Left lung (tissue), 10 donors: ENCODE data around the gene NUDT8. TPM values are rescaled to one million over a fixed set of nuclear protein-coding genes. Genes with fewer than 3 reads are reported as not detected.

Source experiments
- ATAC-seq: fragments of 200-7000 bp; cut with Tn5 transposase; one replicate; pipeline ENCODE4 v1.9.1; 2020; ENCODE audit warnings: moderate library complexity
- DNase-seq, 4 donors: peaks; one replicate each; pipeline ENCODE4 v3.0.0-alpha.2; 2013 to 2020
- H3K27ac ChIP-seq, 2 donors: fragments of 200-600 bp; sonication (generic) in 1 of 2; one replicate each; pipeline versions ENCODE4 v1.5.0 to v1.8.0; 2020 to 2021
- H3K27me3 ChIP-seq, 2 donors: fragments of 200-600 bp; sonication (generic) in 1 of 2; one replicate each; pipeline versions ENCODE4 v1.5.0 to v1.8.0; 2020 to 2021
- H3K36me3 ChIP-seq, 2 donors: fragments of 200-600 bp; sonication (generic) in 1 of 2; one replicate each; pipeline versions ENCODE4 v1.5.0 to v1.8.0; 2020 to 2021
- H3K4me1 ChIP-seq, 2 donors: fragments of 200-600 bp; one replicate each; pipeline ENCODE4 v1.8.0; 2021
- H3K4me3 ChIP-seq, 2 donors: fragments of 200-600 bp; sonication (generic) in 1 of 2; one replicate each; pipeline versions ENCODE4 v1.5.0 to v1.8.0; 2020 to 2021; ENCODE audit warnings: mild to moderate bottlenecking in 1 of 2
- H3K9me3 ChIP-seq, 2 donors: fragments of 200-600 bp; sonication (generic) in 1 of 2; one replicate each; pipeline versions ENCODE4 v1.5.0 to v1.8.0; 2020 to 2021
- intact Hi-C, 2 donors: fragments of 100-400 bp; cut with DNase I; formaldehyde crosslinking; loops; one replicate each; pipeline versions ENCODE4 v1.11.2 to v1.14.2; 2022
- polyA plus RNA-seq, 6 donors: library from polyadenylated mRNA; unstranded; fragments of 120-200 nt; gene quantifications; one replicate each; pipeline ENCODE4 v1.2.1, GENCODE V29; 2013; ENCODE audit not compliant: insufficient read length in 6 of 6
- total RNA-seq, 2 donors: library from RNA; stranded (reverse); fragmentation: NEBNext Ultra II Directional; extraction: Animal tissue kit (Norgen Biotek cat#: 25700); gene quantifications; one replicate each; pipeline ENCODE4 v1.2.1, GENCODE V29; 2021
- TF ChIP-seq, protein P1 (sequence below), 2 donors: fragments of 200-600 bp; sonication (generic) in 1 of 2; IDR thresholded peaks; one replicate each; pipeline versions ENCODE4 v1.5.0 to v1.8.0; 2021; ENCODE audit warnings: antibody characterized with exemption in 2 of 2
- donor health status: DM: no; HTN: yes; CAD: no.
- donor health status: DM: no; HTN: no; CAD: no.

The NUDT8 gene
- total and polyA plus RNA-seq, 8 donors = 3.8 to 18.1 (median 5.6) TPM

GRCh38 chr11:67673902-67674301 lies 44.2 kb upstream of the NUDT8 start:
- no peaks in the 10 kb centered on the region for H3K4me1 ChIP-seq
- TF ChIP-seq, protein P1, sequence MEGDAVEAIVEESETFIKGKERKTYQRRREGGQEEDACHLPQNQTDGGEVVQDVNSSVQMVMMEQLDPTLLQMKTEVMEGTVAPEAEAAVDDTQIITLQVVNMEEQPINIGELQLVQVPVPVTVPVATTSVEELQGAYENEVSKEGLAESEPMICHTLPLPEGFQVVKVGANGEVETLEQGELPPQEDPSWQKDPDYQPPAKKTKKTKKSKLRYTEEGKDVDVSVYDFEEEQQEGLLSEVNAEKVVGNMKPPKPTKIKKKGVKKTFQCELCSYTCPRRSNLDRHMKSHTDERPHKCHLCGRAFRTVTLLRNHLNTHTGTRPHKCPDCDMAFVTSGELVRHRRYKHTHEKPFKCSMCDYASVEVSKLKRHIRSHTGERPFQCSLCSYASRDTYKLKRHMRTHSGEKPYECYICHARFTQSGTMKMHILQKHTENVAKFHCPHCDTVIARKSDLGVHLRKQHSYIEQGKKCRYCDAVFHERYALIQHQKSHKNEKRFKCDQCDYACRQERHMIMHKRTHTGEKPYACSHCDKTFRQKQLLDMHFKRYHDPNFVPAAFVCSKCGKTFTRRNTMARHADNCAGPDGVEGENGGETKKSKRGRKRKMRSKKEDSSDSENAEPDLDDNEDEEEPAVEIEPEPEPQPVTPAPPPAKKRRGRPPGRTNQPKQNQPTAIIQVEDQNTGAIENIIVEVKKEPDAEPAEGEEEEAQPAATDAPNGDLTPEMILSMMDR (IDR thresholded peaks at IDR 0.05) = no peak
- no peak for DNase-seq
- peaks cover 0 to 29% of the 10 kb centered on the region in 2 donors for H3K27me3 ChIP-seq
- H3K36me3 ChIP-seq = no peaks in the 10 kb centered on the region
- H3K27ac ChIP-seq = no peak overlapping the region
- intact Hi-C loops = no loop called here
- ATAC-seq = no peak
- H3K9me3 ChIP-seq = no peaks in the 10 kb centered on the region
- H3K4me3 ChIP-seq = no peak overlapping the region

- ATAC-seq = no peak
- peaks cover 0 to 29% of the 10 kb centered on the region in 2 donors for H3K27me3 ChIP-seq
- H3K4me1 ChIP-seq = no peaks in the 10 kb centered on the region
- TF ChIP-seq, protein P1 (IDR thresholded peaks at IDR 0.05) = no peak
- no peaks in the 10 kb centered on the region for H3K9me3 ChIP-seq
- intact Hi-C loops = no loop called here
- H3K36me3 ChIP-seq = no peaks in the 10 kb centered on the region
- H3K27ac ChIP-seq = no peak overlapping the region
- no peak for DNase-seq
- no peak overlapping the region for H3K4me3 ChIP-seq
These were observed 43.6 kb upstream of the NUDT8 start for GRCh38 chr11:67673358-67673757.

DNA sequence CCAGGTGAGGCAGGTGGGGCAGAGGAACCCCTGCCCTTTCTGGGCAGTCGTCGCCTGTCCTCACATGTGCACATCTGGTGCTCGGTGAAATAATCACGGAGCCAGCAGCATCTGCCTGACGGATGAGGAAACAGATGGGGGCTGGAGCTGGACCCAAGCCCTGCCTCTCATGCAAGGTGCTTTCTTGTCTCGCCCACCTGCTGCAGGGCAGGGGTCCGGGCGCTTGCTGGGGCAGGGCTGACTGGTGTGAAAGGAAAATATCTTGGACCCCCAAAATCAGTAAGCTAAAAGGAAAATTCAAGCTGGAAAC lies 41.4 kb upstream of the NUDT8 start:
- no peak for ATAC-seq
- DNase-seq = no peak
- Histone ChIP-seq H3K4me1 (no peaks in the 10 kb centered on the region), H3K4me3 (no peak overlapping the region), H3K36me3 (no peaks in the 10 kb centered on the region), H3K27me3 (peaks cover 0 to 29% of the 10 kb centered on the region in 2 donors), H3K27ac (no peak overlapping the region), H3K9me3 (no peaks in the 10 kb centered on the region)
- intact Hi-C loops = no loop called here
- TF ChIP-seq, protein P1 (IDR thresholded peaks at IDR 0.05) = no peak

GRCh38 chr11:67670316-67671210 lies 40.8 kb upstream of the NUDT8 start:
- intact Hi-C loops = no loop called here

DNA sequence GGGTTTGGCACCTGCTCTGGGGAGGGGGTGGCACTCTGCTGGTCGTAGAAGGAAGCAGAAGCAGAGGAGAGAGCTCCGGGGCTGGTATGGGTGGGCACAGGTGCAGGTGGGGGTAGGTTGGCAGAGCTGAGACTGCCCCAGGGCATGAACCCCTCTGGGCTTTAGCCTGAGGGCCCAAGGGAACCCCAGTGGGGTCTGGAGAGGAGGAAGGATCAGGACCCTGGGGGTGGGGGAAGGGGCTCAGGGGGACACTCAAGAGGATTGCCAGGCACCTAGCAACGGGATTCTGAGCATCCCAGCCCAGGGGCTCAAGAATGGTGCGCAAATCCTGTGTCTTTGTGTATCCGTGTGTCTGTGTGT lies 38.4 kb upstream of the NUDT8 start:
- ATAC-seq = no peak
- no peaks in the 10 kb centered on the region for H3K4me1 ChIP-seq
- TF ChIP-seq, protein P1 (IDR thresholded peaks at IDR 0.05) = no peak
- H3K4me3 ChIP-seq = no peak overlapping the region
- no peak for DNase-seq
- intact Hi-C loops = no loop called here
- no peaks in the 10 kb centered on the region for H3K9me3 ChIP-seq
- H3K27ac ChIP-seq = no peak overlapping the region
- peaks cover 0 to 6% of the 10 kb centered on the region in 2 donors for H3K27me3 ChIP-seq
- no peaks in the 10 kb centered on the region for H3K36me3 ChIP-seq

More at GRCh38 chr11:67670316-67671210, 40.8 kb upstream of the NUDT8 start:
- H3K27me3 ChIP-seq = peaks cover 0 to 24% of the 10 kb centered on the region in 2 donors
- no peak overlapping the region for H3K27ac ChIP-seq
- ATAC-seq (no peak), DNase-seq (no peak)
- no peaks in the 10 kb centered on the region for H3K4me1 ChIP-seq
- H3K36me3 ChIP-seq = no peaks in the 10 kb centered on the region
- TF ChIP-seq, protein P1 (IDR thresholded peaks at IDR 0.05) = no peak
- no peaks in the 10 kb centered on the region for H3K9me3 ChIP-seq
- no peak overlapping the region for H3K4me3 ChIP-seq
